HG03039 (cell line): ENCODE data around the gene ASTN2.
"Not testable (repeated sequence)": the region's sequence is repeated elsewhere in the genome, so short reads cannot be mapped to it uniquely, and the experiment has no call there.

Source experiments
- ATAC-seq: cut with Tn5 transposase; IDR thresholded peaks from one replicate; pipeline ENCODE4 v1.9.1; 2021; ENCODE audit warnings: mild to moderate bottlenecking, moderate library complexity; ENCODE audit not compliant: unreplicated experiment

The ASTN2 gene

DNA sequence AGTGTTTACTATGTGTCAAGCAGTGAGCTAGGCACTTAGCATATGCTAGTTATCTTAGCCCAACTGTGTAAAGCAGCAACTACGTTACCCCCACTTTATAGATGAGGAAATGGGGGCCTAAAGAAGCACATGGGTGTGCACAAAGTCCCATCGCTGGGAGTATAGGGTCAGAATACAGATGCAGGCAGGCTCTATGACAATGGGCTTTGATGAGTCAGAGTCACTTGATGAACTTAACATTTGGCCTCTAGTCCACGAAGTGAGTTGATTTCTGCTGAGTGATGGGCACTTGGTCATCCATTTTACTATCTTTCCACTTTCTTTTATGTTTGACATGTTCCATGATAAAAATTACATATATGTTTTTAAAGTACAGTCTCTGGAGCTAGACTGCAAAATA lies 523.4 kb downstream of the ASTN2 start:
- no peak for ATAC-seq

DNA sequence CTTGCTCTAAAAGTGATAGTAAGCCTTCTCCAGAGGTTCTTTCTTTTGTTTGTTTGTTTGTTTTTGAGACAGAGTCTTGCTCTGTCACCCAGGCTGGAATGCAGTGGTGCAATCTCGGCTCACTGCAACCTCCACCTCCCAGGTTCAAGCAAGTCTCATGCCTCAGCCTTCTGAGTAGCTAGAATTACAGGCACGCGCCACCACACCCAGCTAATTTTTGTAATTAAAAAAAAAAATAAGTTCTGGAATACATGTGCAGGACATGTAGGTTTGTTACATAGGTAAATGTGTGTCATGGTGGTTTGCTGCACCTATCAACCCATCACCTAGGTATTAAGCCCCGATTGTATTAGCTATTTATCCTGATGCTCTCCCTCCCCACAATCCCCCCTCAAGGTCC lies 526.4 kb downstream of the ASTN2 start:
- ATAC-seq: not testable (repeated sequence)

DNA sequence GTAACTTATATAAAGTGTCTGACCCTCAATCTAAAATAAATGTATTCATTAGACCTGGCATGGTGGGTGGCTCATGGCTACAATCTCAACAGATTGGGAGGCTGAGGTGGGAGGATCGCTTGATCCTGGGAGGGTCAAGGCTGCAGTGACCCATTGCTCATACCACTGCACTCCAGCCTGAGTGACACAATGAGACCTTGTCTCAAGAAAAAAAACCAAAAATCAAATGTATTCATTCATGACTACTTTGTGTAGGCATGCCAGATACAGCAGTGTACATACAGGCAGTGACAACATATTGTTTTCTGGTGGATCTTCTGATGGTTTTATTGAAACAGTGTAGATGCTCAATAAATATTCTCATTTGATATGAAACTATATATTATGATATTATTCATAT lies 526.8 kb downstream of the ASTN2 start:
- no peak for ATAC-seq

DNA sequence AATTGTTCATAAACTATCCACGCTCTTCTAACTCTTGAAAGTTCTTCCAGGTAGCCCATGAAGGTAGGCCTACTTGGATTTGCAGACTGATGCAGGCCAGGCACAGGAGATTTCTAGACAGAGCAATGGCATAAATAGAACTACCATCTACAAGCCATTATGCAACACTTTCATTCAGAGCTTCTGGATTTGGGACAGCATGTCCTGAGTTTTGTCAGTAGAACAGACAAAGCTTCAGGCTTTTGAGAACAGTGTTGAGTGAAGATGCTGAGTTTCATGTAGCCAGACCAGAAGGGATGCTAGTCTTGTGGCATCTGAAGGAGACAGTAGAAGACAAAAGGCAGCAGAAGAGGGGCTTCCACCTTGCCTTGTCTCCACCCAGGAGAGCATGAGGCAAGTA lies 531.2 kb downstream of the ASTN2 start:
- no peak for ATAC-seq

DNA sequence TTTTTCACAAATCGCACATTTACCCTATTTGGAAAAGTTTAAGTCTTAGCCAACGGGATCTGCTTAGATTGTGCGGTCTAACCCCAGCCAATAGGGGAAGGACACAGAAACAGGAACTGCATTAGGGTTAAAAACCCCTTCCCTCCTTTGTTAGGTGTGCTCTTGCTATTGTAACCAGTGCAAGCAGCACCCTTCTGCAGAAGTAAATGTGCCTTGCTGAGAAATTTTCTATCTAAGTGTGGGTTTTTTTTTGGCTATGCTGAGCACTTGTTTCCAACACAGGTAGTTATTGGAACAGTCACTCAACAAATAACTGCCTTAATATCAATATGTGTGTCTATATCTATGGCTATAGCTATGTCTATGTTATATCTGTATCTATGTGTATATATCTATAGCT lies 537.8 kb downstream of the ASTN2 start:
- no peak for ATAC-seq

GRCh38 chr9:116875576-116875975 lies 539.3 kb downstream of the ASTN2 start:
- ATAC-seq: no peak

- no peak for ATAC-seq
These were observed 540.6 kb downstream of the ASTN2 start for GRCh38 chr9:116873937-116874914.

DNA sequence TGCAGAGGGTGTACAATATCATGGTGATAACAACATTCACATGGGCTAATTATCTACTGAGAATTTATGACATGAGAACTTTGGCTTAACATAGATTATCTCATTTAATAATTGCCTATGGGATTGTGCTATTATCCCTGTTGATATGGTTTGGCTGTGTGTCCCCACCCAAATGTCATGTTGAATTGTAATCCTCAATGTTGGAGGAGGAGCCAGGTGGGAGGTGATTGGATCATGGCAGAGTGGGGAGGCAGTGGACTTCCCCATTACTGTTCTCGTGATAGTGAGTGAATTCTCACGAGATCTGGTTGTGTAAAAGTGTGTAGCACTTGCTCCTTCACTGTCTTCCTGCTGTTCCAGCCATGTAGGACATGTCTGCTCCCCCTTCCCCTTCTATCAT lies 541.4 kb downstream of the ASTN2 start:
- no peak for ATAC-seq

DNA sequence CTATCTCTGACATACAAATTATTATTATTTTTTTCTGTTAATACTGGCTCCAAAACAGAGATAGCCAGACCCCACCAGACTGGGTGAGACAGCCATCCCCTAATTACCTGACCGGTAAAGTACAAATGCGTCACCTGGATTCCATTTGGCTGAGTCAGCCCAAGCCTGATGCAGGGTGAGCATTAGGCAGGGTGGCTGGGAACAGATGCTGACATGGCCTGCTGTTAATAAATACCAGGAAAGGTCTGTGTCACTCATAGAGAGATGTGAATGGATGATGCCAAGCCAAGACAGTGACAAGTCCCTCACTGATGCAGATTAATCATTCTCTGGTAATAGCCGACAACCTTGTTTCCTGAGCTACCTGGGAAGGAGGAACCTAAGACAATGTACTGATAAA lies 544.3 kb downstream of the ASTN2 start:
- ATAC-seq: no peak

DNA sequence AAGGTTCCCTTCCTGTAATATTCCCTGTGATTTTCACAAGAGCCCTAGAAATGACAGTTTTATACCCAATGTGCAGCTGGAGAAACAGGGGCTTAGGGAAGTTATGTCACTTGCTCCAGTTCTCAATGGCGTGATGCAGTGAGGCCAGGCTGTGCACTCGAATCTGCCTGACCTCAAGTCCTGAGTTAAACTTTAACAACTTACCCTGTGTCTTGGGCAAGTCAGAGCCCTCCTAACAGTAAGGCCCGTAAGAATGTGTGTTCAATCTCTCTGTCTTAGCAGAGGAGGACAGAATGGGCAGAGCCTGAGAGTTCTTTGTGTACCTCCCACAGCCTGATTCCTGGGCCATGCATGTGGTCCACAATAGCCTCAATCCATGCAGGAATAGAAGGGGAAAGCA lies 546.7 kb downstream of the ASTN2 start:
- no peak for ATAC-seq

DNA sequence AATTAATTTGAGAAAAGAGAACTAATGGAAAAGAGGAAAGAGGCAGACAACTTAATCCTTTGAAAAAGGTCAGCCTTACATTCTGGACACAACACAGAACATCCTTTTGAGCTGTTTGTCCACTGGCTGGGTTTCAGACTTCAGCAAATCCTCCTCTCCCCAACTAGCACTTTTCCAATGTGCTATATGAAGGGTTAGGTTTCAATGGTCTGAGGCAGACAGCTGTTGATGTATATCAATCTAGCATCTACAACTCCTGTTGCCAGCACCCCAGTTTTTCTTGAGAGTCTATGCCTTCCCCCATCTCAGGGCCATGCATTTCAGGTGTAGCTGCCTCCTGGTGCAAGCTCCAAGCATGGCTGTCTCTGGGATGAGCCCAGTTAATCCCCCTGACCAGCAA lies 553.5 kb downstream of the ASTN2 start:
- ATAC-seq: no peak

DNA sequence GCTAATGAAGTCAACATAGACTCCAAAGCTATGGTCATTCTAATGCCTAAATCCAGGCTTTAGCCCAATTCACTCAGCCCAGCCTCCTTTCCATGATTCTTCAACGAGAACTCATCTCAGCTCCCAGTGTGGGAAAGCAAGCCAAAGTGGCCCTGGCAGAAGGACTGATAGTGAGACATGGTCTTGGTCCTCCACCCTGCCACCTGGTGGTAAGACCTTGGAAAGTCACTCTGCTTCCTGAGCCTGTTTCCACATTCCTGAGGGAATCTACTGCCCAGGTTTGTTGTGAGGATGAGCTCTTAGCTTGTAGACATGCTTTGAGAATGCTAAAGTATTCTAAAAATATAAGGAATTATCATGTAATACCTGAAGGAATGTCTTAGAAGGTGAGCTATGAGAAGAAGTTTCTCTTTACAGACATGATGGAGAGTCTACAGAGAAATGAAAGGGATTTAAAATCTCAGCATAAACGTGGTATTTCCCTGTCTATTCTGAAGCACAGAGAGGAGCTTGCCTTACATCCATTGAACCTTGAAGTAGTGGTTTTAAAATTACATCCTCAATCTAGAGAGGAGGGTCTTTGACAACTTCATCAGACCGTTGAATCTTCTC lies 554.2 kb downstream of the ASTN2 start:
- ATAC-seq: peak; percentile 53

DNA sequence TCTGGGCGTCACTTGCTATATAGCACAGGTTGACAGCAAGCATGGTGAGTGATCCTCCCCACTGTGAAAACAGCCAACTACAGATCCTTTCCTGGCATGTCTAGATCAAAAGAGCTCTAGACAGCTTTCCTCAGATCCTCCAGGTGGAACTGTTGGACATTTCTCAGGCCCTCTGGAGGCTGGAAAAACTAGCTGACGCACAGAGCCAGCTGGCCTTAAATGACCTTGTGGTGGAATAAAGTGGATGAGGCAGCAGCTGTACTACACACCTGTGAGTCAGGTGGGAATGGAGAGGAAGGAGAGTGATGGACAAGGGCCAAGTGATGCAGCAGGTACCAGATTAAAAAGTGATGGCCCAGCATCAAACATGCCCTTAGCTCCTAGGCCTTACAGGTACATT lies 555.1 kb downstream of the ASTN2 start:
- no peak for ATAC-seq

GRCh38 chr9:116857321-116857720 lies 557.5 kb downstream of the ASTN2 start:
- no peak for ATAC-seq

GRCh38 chr9:116855881-116856662 lies 558.8 kb downstream of the ASTN2 start:
- no peak for ATAC-seq

GRCh38 chr9:116849721-116850120 lies 565.1 kb downstream of the ASTN2 start:
- no peak for ATAC-seq

GRCh38 chr9:116844621-116845020 lies 570.2 kb downstream of the ASTN2 start:
- ATAC-seq: no peak

DNA sequence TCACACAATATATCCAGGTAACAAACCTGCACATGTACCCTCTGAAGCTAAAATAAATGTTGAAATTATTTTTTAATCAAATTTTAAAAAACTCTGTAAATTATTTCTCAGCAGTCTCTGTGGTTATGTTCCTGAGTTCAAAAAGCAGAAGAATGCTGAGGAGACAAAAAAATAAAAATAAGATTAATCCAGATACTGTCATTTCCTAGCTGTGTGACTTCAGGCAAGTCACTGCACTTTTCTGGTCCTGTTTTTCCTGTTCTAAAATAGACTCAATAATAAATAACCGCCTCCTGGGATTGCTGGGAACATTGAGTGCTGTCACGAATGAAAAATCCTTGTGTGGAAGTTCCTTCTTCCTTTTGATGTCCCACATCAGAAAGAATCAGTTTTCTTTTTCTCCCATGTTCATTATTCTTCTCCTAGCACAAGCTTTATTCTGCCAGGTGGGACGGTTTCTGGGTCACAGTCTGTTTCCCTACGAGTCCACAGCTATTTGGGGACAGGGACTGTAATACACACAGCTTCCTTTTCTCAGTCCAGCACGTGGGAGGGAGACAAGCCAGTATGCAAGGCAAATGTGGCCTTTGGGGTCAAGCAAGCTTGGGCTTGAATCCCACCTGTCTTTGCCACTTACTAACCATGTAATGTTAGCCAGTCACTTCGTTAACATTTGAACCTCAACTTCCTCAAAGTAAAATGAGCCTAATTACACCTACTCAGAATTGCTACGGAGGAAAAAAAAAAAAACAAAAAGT lies 570.8 kb downstream of the ASTN2 start:
- no peak for ATAC-seq

GRCh38 chr9:116842658-116843057 lies 572.2 kb downstream of the ASTN2 start:
- no peak for ATAC-seq

DNA sequence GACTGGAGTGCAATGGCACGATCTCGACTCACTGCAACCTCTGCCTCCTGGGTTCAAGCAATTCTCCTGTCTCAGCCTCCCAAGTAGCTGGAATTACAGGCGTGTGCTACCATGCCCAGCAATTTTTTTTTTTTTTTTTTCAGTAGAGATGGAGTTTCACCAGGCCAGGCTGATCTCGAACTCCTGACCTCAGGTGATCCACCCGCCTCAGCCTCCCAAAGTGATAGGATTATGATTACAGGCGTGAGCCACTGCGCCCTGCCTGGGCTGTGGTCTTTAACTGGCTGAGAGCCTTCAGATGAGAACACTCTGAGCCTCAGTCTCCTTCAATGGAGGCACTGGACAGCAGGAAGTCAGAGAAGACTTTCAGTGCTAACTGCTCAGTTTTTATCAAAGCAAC lies 576.4 kb downstream of the ASTN2 start:
- not testable (repeated sequence) for ATAC-seq
